HepG2 (cell line): ENCODE results near the gene SETD1A. TPM values are rescaled to one million over a fixed set of nuclear protein-coding genes. Genes with fewer than 3 reads are reported as not detected.

Experiments
- CBFB ChIP-seq: sonication (generic); formaldehyde crosslinking; IDR thresholded peaks from 2 replicates; pipeline ENCODE4 v1.4.0; 2020; ENCODE audit warnings: missing genetic modification reagents
- CHD2 ChIP-seq: IDR thresholded peaks from 2 replicates; pipeline ENCODE4 v1.6.1; 2011; ENCODE audit warnings: low read depth, low read length, improper control_type of control experiment
- CTCF ChIP-seq: sonication (generic); formaldehyde crosslinking; IDR thresholded peaks from 2 replicates; pipeline ENCODE4 v1.5.0; 2020; ENCODE audit warnings: mild to moderate bottlenecking, missing genetic modification reagents, moderate library complexity
- FOXO1 ChIP-seq: sonication (generic); formaldehyde crosslinking; IDR thresholded peaks from 2 replicates; pipeline ENCODE4 v1.4.0; 2020; ENCODE audit warnings: missing genetic modification reagents
- GTF3A ChIP-seq: sonication (generic); formaldehyde crosslinking; conservative IDR thresholded peaks from 2 replicates; pipeline ENCODE4 v1.4.0; 2020; ENCODE audit warnings: mild to moderate bottlenecking, missing genetic modification reagents
- MAF1 ChIP-seq: sonication (generic); formaldehyde crosslinking; IDR thresholded peaks from 2 replicates; pipeline ENCODE4 v1.5.0; 2020; ENCODE audit warnings: missing genetic modification reagents, borderline replicate concordance
- MATR3 ChIP-seq: sonication (generic); formaldehyde crosslinking; IDR thresholded peaks from 2 replicates; pipeline ENCODE4 v1.4.0; 2020; ENCODE audit warnings: missing genetic modification reagents
- NKX3-1 ChIP-seq: sonication (generic); formaldehyde crosslinking; IDR thresholded peaks from 2 replicates; pipeline ENCODE4 v1.5.0; 2020; ENCODE audit warnings: missing genetic modification reagents
- SMYD3 ChIP-seq: sonication (generic); formaldehyde crosslinking; IDR thresholded peaks from 2 replicates; pipeline ENCODE4 v1.8.1; 2023; ENCODE audit warnings: mild to moderate bottlenecking, missing genetic modification reagents
- SPEN ChIP-seq: sonication (generic); formaldehyde crosslinking; IDR thresholded peaks from 2 replicates; pipeline ENCODE4 v1.5.1; 2020; ENCODE audit warnings: low read depth, mild to moderate bottlenecking, missing genetic modification reagents
- ZBTB26 ChIP-seq: IDR thresholded peaks from 2 replicates; pipeline ENCODE4 v1.6.1; 2016; ENCODE audit warnings: missing compliant biosample characterization, missing genetic modification reagents, borderline replicate concordance
- ZEB1 ChIP-seq: IDR thresholded peaks from 2 replicates; pipeline ENCODE4 v1.6.1; 2012; ENCODE audit warnings: mild to moderate bottlenecking, low read depth, inconsistent platforms; ENCODE audit not compliant: insufficient replicate concordance
- ZFX ChIP-seq: sonication (generic); formaldehyde crosslinking; IDR thresholded peaks from 2 replicates; pipeline ENCODE4 v1.4.0; 2020; ENCODE audit warnings: mild to moderate bottlenecking, low read depth, missing genetic modification reagents, moderate library complexity
- ZMAT3 ChIP-seq: sonication (generic); formaldehyde crosslinking; conservative IDR thresholded peaks from 2 replicates; pipeline ENCODE4 v1.7.0; 2021; ENCODE audit warnings: missing genetic modification reagents
- ZNF10 ChIP-seq: sonication (generic); formaldehyde crosslinking; IDR thresholded peaks from 2 replicates; pipeline ENCODE4 v1.4.0; 2020; ENCODE audit warnings: mild to moderate bottlenecking, low read depth, missing genetic modification reagents, borderline replicate concordance
- ZNF615 ChIP-seq: sonication (generic); formaldehyde crosslinking; IDR thresholded peaks from 2 replicates; pipeline ENCODE4 v1.5.0; 2020; ENCODE audit warnings: mild to moderate bottlenecking, missing genetic modification reagents, borderline replicate concordance
- ZNF616 ChIP-seq: sonication (generic); formaldehyde crosslinking; IDR thresholded peaks from 2 replicates; pipeline ENCODE4 v1.5.0; 2020; ENCODE audit warnings: low read depth, mild to moderate bottlenecking, missing genetic modification reagents
- ZNF790 ChIP-seq: sonication (generic); formaldehyde crosslinking; IDR thresholded peaks from 2 replicates; pipeline ENCODE4 v1.8.0; 2022; ENCODE audit warnings: missing genetic modification reagents, mild to moderate bottlenecking, borderline replicate concordance
- ZSCAN25 ChIP-seq: sonication (generic); formaldehyde crosslinking; IDR thresholded peaks from 2 replicates; pipeline ENCODE4 v1.8.0; 2022; ENCODE audit warnings: mild to moderate bottlenecking, missing genetic modification reagents
- polyA plus RNA-seq, 8 experiments: library from polyadenylated mRNA; depleted of rRNA in 3 of 8; stranded (reverse) in 7 of 8; unstranded in 1 of 8; fragments of >200 nt; fragmentation: Illumina TruSeq in 4 of 8; extraction: Trizol in 4 of 8; gene quantifications; 2 replicates each; pipeline versions ENCODE4 v1.2.1 to v1.2.3, GENCODE V29; 2011 to 2016; ENCODE audit warnings: low read depth in 4 of 8, missing spikeins in 1 of 8, mixed read lengths in 1 of 8; ENCODE audit not compliant: insufficient read depth in 1 of 8
- total RNA-seq, 5 experiments: library from RNA; depleted of rRNA; stranded (reverse); fragments of >200 nt; fragmentation: Illumina TruSeq; extraction: Trizol; gene quantifications; 2 replicates each; pipeline ENCODE4 v1.2.3, GENCODE V29; 2016; ENCODE audit warnings: low read depth in 1 of 5
- TF ChIP-seq, protein P1 (sequence below): sonication (generic); formaldehyde crosslinking; IDR thresholded peaks from 2 replicates; pipeline ENCODE4 v1.5.1; 2020; ENCODE audit warnings: mild to moderate bottlenecking, moderate library complexity, missing genetic modification reagents
- TF ChIP-seq, protein P2 (sequence below): sonication (generic); formaldehyde crosslinking; IDR thresholded peaks from 2 replicates; pipeline ENCODE4 v1.9.0; 2021; ENCODE audit warnings: missing genetic modification reagents, mild to moderate bottlenecking, borderline replicate concordance

SETD1A gene
- total and polyA plus RNA-seq, 2 of the 13 experiments (the other 11 are each of a cell fraction or from before 2014, with no cell fraction given): 3.8 to 5.6 TPM

DNA sequence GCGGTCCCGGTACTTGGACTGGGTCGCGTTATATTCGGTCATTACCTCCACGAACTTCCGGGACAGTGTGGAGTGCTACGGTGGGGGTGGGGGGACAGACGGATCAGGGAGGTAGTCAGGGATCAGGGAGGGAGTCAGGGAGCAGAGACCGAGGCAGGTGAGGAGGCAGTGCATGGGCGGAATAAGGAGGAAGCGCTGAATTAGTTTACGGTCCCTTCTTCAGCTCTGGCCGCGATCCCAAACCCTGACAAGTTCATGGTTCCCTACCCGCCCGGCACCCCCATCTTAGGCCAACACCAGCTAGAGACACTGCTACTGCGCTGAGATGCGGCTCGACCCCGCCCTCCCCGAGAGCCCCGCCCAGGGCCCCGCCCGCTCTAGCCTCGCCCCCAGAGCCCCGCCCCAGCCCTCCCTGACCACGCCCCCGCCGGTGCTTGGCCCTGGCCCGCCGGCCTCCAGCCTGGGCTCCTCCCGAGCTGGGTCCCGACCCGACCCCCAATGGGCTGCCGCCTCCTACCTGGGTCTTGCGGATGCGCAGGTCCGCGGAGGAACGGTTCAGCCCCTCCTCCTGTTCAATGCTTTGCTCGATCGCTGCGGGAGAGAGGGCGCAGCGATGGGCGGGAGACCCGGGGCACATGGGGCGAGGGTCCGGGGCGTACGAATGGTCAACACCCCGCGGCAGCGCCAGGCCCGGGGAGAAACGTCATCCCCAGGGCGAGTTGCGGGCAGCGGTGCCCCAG is 39.6 kb downstream of the SETD1A start (continued):
- TF ChIP-seq MAF1 (CRISPR knock-in tag) (0 out of 2 replicates have a peak, but pooled peaks have one; percentile 61), ZNF616 (CRISPR knock-in tag) (peak; percentile 69; the same call in 1 of the 2 replicates), GTF3A (CRISPR knock-in tag) (no peak), MATR3 (CRISPR knock-in tag) (no peak), ZEB1 (no peak), ZFX (peak; percentile 89), SMYD3 (CRISPR knock-in tag) (0 out of 2 replicates have a peak, but pooled peaks have one; percentile 55), ZNF790 (CRISPR knock-in tag) (no peak; the same call in 1 of the 2 replicates), ZSCAN25 (CRISPR knock-in tag) (no peak), CBFB (CRISPR knock-in tag) (peak; percentile 53; the same call in 1 of the 2 replicates), ZNF615 (no peak), ZNF10 (no peak), ZMAT3 (CRISPR knock-in tag) (peak; percentile 88), ZBTB26 (CRISPR knock-in tag) (0 out of 2 replicates have a peak, but pooled peaks have one; percentile 12), NKX3-1 (CRISPR knock-in tag) (0 out of 2 replicates have a peak, but pooled peaks have one; percentile 15), CTCF (CRISPR knock-in tag) (peak; percentile 43), CHD2 (no peak), FOXO1 (peak; percentile 75), SPEN (CRISPR knock-in tag) (peak; percentile 18; the same call in 1 of the 2 replicates)
- TF ChIP-seq, protein P1, sequence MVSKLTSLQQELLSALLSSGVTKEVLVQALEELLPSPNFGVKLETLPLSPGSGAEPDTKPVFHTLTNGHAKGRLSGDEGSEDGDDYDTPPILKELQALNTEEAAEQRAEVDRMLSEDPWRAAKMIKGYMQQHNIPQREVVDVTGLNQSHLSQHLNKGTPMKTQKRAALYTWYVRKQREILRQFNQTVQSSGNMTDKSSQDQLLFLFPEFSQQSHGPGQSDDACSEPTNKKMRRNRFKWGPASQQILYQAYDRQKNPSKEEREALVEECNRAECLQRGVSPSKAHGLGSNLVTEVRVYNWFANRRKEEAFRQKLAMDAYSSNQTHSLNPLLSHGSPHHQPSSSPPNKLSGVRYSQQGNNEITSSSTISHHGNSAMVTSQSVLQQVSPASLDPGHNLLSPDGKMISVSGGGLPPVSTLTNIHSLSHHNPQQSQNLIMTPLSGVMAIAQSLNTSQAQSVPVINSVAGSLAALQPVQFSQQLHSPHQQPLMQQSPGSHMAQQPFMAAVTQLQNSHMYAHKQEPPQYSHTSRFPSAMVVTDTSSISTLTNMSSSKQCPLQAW (CRISPR knock-in tag): peak; percentile 80
- TF ChIP-seq, protein P2, sequence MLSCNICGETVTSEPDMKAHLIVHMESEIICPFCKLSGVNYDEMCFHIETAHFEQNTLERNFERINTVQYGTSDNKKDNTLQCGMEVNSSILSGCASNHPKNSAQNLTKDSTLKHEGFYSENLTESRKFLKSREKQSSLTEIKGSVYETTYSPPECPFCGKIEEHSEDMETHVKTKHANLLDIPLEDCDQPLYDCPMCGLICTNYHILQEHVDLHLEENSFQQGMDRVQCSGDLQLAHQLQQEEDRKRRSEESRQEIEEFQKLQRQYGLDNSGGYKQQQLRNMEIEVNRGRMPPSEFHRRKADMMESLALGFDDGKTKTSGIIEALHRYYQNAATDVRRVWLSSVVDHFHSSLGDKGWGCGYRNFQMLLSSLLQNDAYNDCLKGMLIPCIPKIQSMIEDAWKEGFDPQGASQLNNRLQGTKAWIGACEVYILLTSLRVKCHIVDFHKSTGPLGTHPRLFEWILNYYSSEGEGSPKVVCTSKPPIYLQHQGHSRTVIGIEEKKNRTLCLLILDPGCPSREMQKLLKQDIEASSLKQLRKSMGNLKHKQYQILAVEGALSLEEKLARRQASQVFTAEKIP (CRISPR knock-in tag): no peak
